A549 (cell line): ENCODE data around the gene XKR7. TPM values are rescaled to one million over a fixed set of nuclear protein-coding genes. Genes with fewer than 3 reads are reported as not detected.

Experiments
- ATAC-seq, 2 experiments: fragments of 200-7000 bp in 1 of 2; fragments of >200 bp in 1 of 2; cut with Nextera tagmentation in 1 of 2; cut with Tn5 transposase in 1 of 2; 3 replicates each; pipeline versions ENCODE4 v1.8.0 to v1.9.1; 2018 to 2020; ENCODE audit warnings: mild to moderate bottlenecking in 1 of 2, moderate library complexity in 1 of 2
- CTCF ChIA-PET: fragments of 300-600 bp; sonication (Branson Sonifier 250); formaldehyde crosslinking; extraction: SDS; loops from one replicate; lab custom pipeline; 2021; ENCODE audit warnings: antibody characterized with exemption, inconsistent platforms; lab: Yijun Ruan, JAX
- POLR2A ChIA-PET: fragments of 350-600 bp; formaldehyde crosslinking; extraction: SDS; loops from one replicate; lab custom pipeline; 2021; ENCODE audit warnings: antibody characterized with exemption, inconsistent platforms; lab: Yijun Ruan, JAX
- DNase-seq, 2 experiments: peaks; one replicate each; pipeline versions ENCODE4 v3.0.0 to v3.0.0-alpha.2; 2011 to 2016; ENCODE audit warnings: low read depth in 1 of 2, low spot score in 1 of 2
- FAIRE-seq: peaks from 2 replicates; lab custom pipeline; 2011; peaks lifted over from hg19 to GRCh38; lab: Jason Lieb, UNC
- H3K27ac ChIP-seq, 2 experiments: fragments of >200 bp; sonication (Bioruptor Twin); formaldehyde crosslinking; 3 replicates each; pipeline ENCODE4 v1.5.1; 2016 to 2017
- H3K4me1 ChIP-seq: fragments of >200 bp; sonication (Bioruptor Twin); formaldehyde crosslinking; 3 replicates; pipeline ENCODE4 v1.6.1; 2016
- H3K4me2 ChIP-seq: fragments of >200 bp; sonication (Bioruptor Twin); formaldehyde crosslinking; 3 replicates; pipeline ENCODE4 v1.6.1; 2016
- H3K4me3 ChIP-seq: fragments of >200 bp; sonication (Bioruptor Twin); formaldehyde crosslinking; 3 replicates; pipeline ENCODE4 v1.5.1; 2016
- H3K9me3 ChIP-seq: fragments of >200 bp; sonication (Bioruptor Twin); formaldehyde crosslinking; 3 replicates; pipeline ENCODE4 v1.6.1; 2016
- BHLHE40 ChIP-seq: IDR thresholded peaks from 2 replicates; pipeline ENCODE4 v1.6.1; 2012; ENCODE audit warnings: low read depth, low read length, inconsistent platforms
- EP300 ChIP-seq, 2 experiments: fragments of >200 bp; sonication (Bioruptor Twin); formaldehyde crosslinking; IDR thresholded peaks; 2 replicates in 1 of 2; 3 replicates in 1 of 2; pipeline ENCODE4 v1.6.1; 2016 to 2017
- HOXA7 ChIP-seq: fragments of 250-450 bp; sonication (Bioruptor Pico); IDR thresholded peaks from 2 replicates; pipeline ENCODE4 v1.5.0; 2020; ENCODE audit warnings: mild to moderate bottlenecking, moderate library complexity
- KDM5A ChIP-seq: fragments of 200-600 bp; sonication (generic); IDR thresholded peaks from 2 replicates; pipeline ENCODE4 v1.6.1; 2016; ENCODE audit warnings: antibody characterized with exemption, mild to moderate bottlenecking
- MAFK ChIP-seq: fragments of 450-650 bp; IDR thresholded peaks from 2 replicates; pipeline ENCODE4 v1.6.1; 2014; ENCODE audit not compliant: partially characterized antibody
- MAZ ChIP-seq: fragments of 150-350 bp; IDR thresholded peaks from 2 replicates; pipeline ENCODE4 v1.6.1; 2014; ENCODE audit warnings: antibody characterized with exemption, low read depth, low read length, borderline replicate concordance
- MYC ChIP-seq: IDR thresholded peaks from 2 replicates; pipeline ENCODE4 v1.6.1; 2012; ENCODE audit warnings: mild to moderate bottlenecking, inconsistent platforms, low read length, improper control_type of control experiment, borderline replicate concordance
- PHF8 ChIP-seq: fragments of 200-600 bp; sonication (generic); IDR thresholded peaks from 2 replicates; pipeline ENCODE4 v1.6.1; 2016; ENCODE audit warnings: low read depth, mild to moderate bottlenecking, antibody characterized with exemption, moderate library complexity, borderline replicate concordance
- RAD21 ChIP-seq, 2 experiments: fragments of >200 bp in 1 of 2; sonication (Bioruptor Twin) in 1 of 2; formaldehyde crosslinking in 1 of 2; IDR thresholded peaks in 1 of 2; conservative IDR thresholded peaks in 1 of 2; 2 replicates in 1 of 2; 3 replicates in 1 of 2; pipeline ENCODE4 v1.6.1; 2012 to 2018; ENCODE audit warnings: inconsistent platforms in 1 of 2
- SREBF2 ChIP-seq: fragments of 450-650 bp; IDR thresholded peaks from 2 replicates; pipeline ENCODE4 v1.6.1; 2014; ENCODE audit warnings: mild to moderate bottlenecking, moderate library complexity
- TP53 ChIP-seq: fragments of 250-450 bp; sonication (Bioruptor Pico); IDR thresholded peaks from 2 replicates; pipeline ENCODE4 v1.5.0; 2021; ENCODE audit warnings: mild to moderate bottlenecking, moderate library complexity
- ZC3H11A ChIP-seq: fragments of 450-650 bp; IDR thresholded peaks from 2 replicates; pipeline ENCODE4 v1.6.1; 2014; ENCODE audit warnings: antibody characterized with exemption, mild to moderate bottlenecking
- ZNF302 ChIP-seq: fragments of 250-450 bp; sonication (Bioruptor Pico); IDR thresholded peaks from 2 replicates; pipeline ENCODE4 v1.9.0; 2021; ENCODE audit warnings: inconsistent platforms, mild to moderate bottlenecking, moderate library complexity
- WGBS: methylation state at CpG from one replicate; pipeline ENCODE4 v1.1.6; 2017; ENCODE audit errors: missing lambda C conversion rate; 5-methylcytosine and 5-hydroxymethylcytosine counted together
- polyA plus RNA-seq, 4 experiments: library from polyadenylated mRNA; depleted of rRNA in 3 of 4; stranded (reverse); fragments of >200 nt; fragmentation: RNase III in 1 of 4; extraction: RNeasy Plus Mini Kit Qiagen cat#74134 plus additional on column Dnase treatment in 1 of 4; gene quantifications; 2 replicates in 3 of 4; 3 replicates in 1 of 4; pipeline ENCODE4 v1.2.3, GENCODE V29; 2011 to 2017
- TF ChIP-seq, protein P1 (sequence below): fragments of 200-600 bp; sonication (generic); IDR thresholded peaks from 2 replicates; pipeline ENCODE4 v1.6.1; 2016; ENCODE audit warnings: antibody characterized with exemption, mild to moderate bottlenecking, moderate library complexity
- TF ChIP-seq, protein P2 (sequence below): fragments of >200 bp; sonication (Bioruptor Twin); formaldehyde crosslinking; IDR thresholded peaks from 3 replicates; pipeline ENCODE4 v1.5.1; 2016
- TF ChIP-seq, protein P3 (sequence below): IDR thresholded peaks from 2 replicates; pipeline ENCODE4 v1.6.1; 2012; ENCODE audit warnings: low read depth, borderline replicate concordance
- TF ChIP-seq, protein P4 (sequence below): IDR thresholded peaks from 2 replicates; pipeline ENCODE4 v1.6.1; 2012

XKR7 gene
- polyA plus RNA-seq, 2 of the 4 experiments (the other 2 are of a cell fraction) = 0.01 TPM; not detected in 1

DNA sequence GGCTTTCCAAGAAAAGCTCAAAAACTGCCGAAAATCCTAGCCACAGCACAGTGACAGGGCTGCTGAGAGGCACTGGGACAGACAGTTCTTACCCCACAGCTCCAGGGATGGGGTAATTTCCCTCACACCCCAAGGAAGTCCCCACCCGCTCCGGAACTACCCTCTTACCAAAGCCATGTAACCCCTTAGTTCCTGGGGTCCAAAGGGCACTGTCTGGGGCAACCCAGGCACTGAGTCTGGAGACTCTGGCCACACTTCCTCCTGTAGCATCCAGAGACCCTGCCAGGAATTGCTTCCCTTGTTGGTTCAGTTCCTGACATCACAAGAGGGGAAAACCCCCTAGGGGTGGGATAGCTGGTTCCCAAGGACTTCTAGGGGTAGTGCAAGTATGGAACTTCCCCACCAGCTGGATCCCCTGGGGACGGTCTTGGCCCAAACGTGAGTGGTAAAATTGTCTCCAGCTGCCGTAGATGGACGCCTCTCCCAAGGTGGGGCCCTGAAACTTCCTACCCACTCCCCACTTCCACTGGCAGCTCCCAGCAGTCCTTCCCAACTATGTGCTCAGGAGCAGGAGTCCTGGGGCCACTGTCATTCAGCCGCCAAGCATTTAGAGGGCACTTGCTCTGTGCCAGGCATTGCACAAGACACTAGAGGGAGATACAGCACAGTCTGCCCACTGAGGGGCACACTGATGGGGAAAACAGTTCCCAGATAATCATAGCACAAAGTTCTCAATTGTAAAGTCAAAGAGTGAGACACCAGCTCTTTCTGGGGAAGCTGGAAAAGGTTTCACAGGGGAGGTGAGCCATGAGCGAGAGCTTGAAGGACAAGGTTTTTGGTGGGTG is 66.9 kb downstream of the XKR7 start:
- 22% methylated on average over 8 of the region's 9 CpGs for WGBS
- peak in 1 of 2 experiments; percentile 21 for DNase-seq
- no peak overlapping the region for H3K4me3 ChIP-seq
- ChIA-PET CTCF (interaction anchor here (0.6 to 10.4 kb wide), 15 partner anchors 9 to 311 kb away, joined by 3 to 193 read pairs (median 5); partner anchors contain the start of genes BCL2L1 and PDRG1), POLR2A (no interaction called here)
- peak in 1 of 2 experiments; percentile 30; a peak in 1 of 6 replicates for ATAC-seq
- no peak overlapping the region for H3K4me2 ChIP-seq
- H3K4me1 ChIP-seq = peaks cover 16% of the 10 kb centered on the region; the same call in 2 of the 3 replicates
- no peak overlapping the region for H3K27ac ChIP-seq
- TF ChIP-seq, protein P1, sequence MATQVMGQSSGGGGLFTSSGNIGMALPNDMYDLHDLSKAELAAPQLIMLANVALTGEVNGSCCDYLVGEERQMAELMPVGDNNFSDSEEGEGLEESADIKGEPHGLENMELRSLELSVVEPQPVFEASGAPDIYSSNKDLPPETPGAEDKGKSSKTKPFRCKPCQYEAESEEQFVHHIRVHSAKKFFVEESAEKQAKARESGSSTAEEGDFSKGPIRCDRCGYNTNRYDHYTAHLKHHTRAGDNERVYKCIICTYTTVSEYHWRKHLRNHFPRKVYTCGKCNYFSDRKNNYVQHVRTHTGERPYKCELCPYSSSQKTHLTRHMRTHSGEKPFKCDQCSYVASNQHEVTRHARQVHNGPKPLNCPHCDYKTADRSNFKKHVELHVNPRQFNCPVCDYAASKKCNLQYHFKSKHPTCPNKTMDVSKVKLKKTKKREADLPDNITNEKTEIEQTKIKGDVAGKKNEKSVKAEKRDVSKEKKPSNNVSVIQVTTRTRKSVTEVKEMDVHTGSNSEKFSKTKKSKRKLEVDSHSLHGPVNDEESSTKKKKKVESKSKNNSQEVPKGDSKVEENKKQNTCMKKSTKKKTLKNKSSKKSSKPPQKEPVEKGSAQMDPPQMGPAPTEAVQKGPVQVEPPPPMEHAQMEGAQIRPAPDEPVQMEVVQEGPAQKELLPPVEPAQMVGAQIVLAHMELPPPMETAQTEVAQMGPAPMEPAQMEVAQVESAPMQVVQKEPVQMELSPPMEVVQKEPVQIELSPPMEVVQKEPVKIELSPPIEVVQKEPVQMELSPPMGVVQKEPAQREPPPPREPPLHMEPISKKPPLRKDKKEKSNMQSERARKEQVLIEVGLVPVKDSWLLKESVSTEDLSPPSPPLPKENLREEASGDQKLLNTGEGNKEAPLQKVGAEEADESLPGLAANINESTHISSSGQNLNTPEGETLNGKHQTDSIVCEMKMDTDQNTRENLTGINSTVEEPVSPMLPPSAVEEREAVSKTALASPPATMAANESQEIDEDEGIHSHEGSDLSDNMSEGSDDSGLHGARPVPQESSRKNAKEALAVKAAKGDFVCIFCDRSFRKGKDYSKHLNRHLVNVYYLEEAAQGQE = no peak
- TF ChIP-seq RAD21 (conservative IDR thresholded peaks at IDR 0.05 in 1 of 2, IDR thresholded peaks at IDR 0.05 in 1 of 2) = peak; percentile 26 to 52; a peak in 3 of 5 replicates
- TF ChIP-seq, protein P2, sequence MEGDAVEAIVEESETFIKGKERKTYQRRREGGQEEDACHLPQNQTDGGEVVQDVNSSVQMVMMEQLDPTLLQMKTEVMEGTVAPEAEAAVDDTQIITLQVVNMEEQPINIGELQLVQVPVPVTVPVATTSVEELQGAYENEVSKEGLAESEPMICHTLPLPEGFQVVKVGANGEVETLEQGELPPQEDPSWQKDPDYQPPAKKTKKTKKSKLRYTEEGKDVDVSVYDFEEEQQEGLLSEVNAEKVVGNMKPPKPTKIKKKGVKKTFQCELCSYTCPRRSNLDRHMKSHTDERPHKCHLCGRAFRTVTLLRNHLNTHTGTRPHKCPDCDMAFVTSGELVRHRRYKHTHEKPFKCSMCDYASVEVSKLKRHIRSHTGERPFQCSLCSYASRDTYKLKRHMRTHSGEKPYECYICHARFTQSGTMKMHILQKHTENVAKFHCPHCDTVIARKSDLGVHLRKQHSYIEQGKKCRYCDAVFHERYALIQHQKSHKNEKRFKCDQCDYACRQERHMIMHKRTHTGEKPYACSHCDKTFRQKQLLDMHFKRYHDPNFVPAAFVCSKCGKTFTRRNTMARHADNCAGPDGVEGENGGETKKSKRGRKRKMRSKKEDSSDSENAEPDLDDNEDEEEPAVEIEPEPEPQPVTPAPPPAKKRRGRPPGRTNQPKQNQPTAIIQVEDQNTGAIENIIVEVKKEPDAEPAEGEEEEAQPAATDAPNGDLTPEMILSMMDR = peak; percentile 7; the same call in 1 of the 3 replicates
- no peaks in the 10 kb centered on the region for H3K9me3 ChIP-seq
- no peak for FAIRE-seq

DNA sequence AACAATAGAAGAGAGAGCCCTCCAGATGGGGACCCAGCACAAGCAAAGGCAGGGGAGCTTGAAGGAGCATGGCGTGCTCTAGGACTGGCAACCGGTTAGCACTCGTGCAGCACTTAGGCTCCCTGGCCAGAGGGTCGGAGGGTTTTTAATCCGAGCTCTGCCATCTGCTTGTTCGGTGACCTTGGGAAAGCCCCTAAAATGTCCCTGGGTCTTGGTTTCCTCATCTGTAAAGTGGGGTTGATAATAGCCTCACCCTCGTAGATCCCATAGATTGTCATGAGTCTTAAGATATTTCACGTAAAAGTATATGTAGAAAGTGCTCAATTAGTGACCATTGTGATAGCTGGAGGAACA is 67.5 kb downstream of the XKR7 start:
- CTCF ChIA-PET = interaction anchor here (0.6 to 10.4 kb wide), 14 partner anchors 10 to 312 kb away, joined by 3 to 193 read pairs (median 6); partner anchors contain the start of genes BCL2L1 and PDRG1
- FAIRE-seq = no peak

DNA sequence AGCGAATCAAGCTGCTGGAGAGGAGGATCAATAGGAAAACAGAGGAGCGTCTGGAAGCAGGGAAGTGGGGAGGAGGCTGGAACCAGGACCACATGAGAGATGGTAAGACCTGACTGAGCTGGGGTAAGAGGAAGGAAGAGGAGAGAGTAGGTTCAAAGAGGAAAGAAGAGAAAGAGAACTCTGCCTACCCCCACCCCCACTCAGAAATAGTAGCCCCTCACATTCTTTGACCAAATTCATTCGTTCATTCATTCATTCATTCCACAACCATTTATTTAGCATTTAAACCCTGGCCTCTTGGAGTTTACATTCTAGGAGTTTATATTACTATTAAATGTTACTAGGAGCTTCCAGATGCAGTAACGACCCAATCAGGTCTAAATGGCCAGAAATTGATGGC is 68.3 kb downstream of the XKR7 start:
- no peaks in the 10 kb centered on the region for H3K9me3 ChIP-seq

More for the DNA sequence above, 67.5 kb downstream of the XKR7 start:
- POLR2A ChIA-PET = no interaction called here
- no peak overlapping the region for H3K4me2 ChIP-seq
- no peak for DNase-seq
- TF ChIP-seq BHLHE40 = no peak
- ATAC-seq = no peak
- no peak overlapping the region for H3K27ac ChIP-seq
- H3K4me3 ChIP-seq = no peak overlapping the region
- 30% methylated on average over 8 of the region's 8 CpGs for WGBS
- H3K4me1 ChIP-seq = peaks cover 16% of the 10 kb centered on the region; the same call in 2 of the 3 replicates
- H3K9me3 ChIP-seq = no peaks in the 10 kb centered on the region

More for the DNA sequence above, 68.3 kb downstream of the XKR7 start:
- CTCF ChIA-PET = interaction anchor here (1.1 to 10.4 kb wide), 8 partner anchors 11 to 214 kb away, joined by 3 to 193 read pairs (median 11); no protein-coding TSS in a partner anchor
- FAIRE-seq (no peak), DNase-seq (no peak), ATAC-seq (no peak)
- Histone ChIP-seq H3K27ac (peak overlapping the region; percentile 63 to 74; a peak in 5 of 6 replicates), H3K4me2 (peak overlapping the region; percentile 45; the same call in 2 of the 3 replicates), H3K4me3 (no peak overlapping the region; the same call in 2 of the 3 replicates), H3K4me1 (peaks cover 16% of the 10 kb centered on the region; the same call in 1 of the 3 replicates)
- POLR2A ChIA-PET = no interaction called here
- 16% methylated on average over 4 of the region's 4 CpGs for WGBS
- no peak for TF ChIP-seq SREBF2
- TF ChIP-seq EP300 (IDR thresholded peaks at IDR 0.05) = no peak
- TF ChIP-seq HOXA7 (CRISPR knock-in tag) = no peak
- TF ChIP-seq, protein P3, sequence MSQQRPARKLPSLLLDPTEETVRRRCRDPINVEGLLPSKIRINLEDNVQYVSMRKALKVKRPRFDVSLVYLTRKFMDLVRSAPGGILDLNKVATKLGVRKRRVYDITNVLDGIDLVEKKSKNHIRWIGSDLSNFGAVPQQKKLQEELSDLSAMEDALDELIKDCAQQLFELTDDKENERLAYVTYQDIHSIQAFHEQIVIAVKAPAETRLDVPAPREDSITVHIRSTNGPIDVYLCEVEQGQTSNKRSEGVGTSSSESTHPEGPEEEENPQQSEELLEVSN = no peak
- no peak for TF ChIP-seq MAFK
- no peak for TF ChIP-seq MYC
- no peak for TF ChIP-seq ZC3H11A
- no peak for TF ChIP-seq TP53 (CRISPR knock-in tag)
- TF ChIP-seq PHF8 = no peak
- TF ChIP-seq RAD21 (conservative IDR thresholded peaks at IDR 0.05 in 1 of 2, IDR thresholded peaks at IDR 0.05 in 1 of 2) = no peak
- no peak for TF ChIP-seq KDM5A
- TF ChIP-seq, protein P4, sequence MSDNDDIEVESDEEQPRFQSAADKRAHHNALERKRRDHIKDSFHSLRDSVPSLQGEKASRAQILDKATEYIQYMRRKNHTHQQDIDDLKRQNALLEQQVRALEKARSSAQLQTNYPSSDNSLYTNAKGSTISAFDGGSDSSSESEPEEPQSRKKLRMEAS = no peak
- no peak for TF ChIP-seq ZNF302 (CRISPR knock-in tag)
- no peak for TF ChIP-seq MAZ
